HL-60 (cell line): ENCODE measurements around the gene UBAP2L.
A peak's percentile ranks its signal among the peaks of the same experiment; 100 is the strongest.

Source experiments
- POLR2AphosphoS5 ChIP-seq: IDR thresholded peaks from 2 replicates; pipeline ENCODE4 v1.6.1; 2012; ENCODE audit warnings: low read depth
- REST ChIP-seq: IDR thresholded peaks from 2 replicates; pipeline ENCODE4 v1.6.1; 2012; ENCODE audit warnings: low read depth; ENCODE audit not compliant: insufficient replicate concordance
- SPI1 ChIP-seq: IDR thresholded peaks from 2 replicates; pipeline ENCODE4 v1.6.1; 2012; ENCODE audit warnings: low read depth, mild to moderate bottlenecking, borderline replicate concordance
- TF ChIP-seq, protein P1 (sequence below): IDR thresholded peaks from one replicate; pipeline ENCODE4 v1.5.1; 2011; ENCODE audit warnings: low read length, control low read depth, inconsistent platforms; ENCODE audit not compliant: insufficient read depth

GRCh38 chr1:154182344-154183045 is 38.3 kb upstream of the UBAP2L start:
- TF ChIP-seq, protein P1, sequence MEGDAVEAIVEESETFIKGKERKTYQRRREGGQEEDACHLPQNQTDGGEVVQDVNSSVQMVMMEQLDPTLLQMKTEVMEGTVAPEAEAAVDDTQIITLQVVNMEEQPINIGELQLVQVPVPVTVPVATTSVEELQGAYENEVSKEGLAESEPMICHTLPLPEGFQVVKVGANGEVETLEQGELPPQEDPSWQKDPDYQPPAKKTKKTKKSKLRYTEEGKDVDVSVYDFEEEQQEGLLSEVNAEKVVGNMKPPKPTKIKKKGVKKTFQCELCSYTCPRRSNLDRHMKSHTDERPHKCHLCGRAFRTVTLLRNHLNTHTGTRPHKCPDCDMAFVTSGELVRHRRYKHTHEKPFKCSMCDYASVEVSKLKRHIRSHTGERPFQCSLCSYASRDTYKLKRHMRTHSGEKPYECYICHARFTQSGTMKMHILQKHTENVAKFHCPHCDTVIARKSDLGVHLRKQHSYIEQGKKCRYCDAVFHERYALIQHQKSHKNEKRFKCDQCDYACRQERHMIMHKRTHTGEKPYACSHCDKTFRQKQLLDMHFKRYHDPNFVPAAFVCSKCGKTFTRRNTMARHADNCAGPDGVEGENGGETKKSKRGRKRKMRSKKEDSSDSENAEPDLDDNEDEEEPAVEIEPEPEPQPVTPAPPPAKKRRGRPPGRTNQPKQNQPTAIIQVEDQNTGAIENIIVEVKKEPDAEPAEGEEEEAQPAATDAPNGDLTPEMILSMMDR, result no peak
- TF ChIP-seq POLR2AphosphoS5 (peak; percentile 88), REST (no peak), SPI1 (peak; percentile 81; the same call in 1 of the 2 replicates)
